HG02884 (cell line): ENCODE data around the gene ERBB2.
"Not testable (repeated sequence)": the region's sequence is repeated elsewhere in the genome, so short reads cannot be mapped to it uniquely, and the experiment has no call there.

Experiments
- ATAC-seq: cut with Tn5 transposase; IDR thresholded peaks from one replicate; pipeline ENCODE4 v1.9.1; 2021; ENCODE audit warnings: mild to moderate bottlenecking, moderate library complexity; ENCODE audit not compliant: unreplicated experiment

Gene ERBB2

DNA sequence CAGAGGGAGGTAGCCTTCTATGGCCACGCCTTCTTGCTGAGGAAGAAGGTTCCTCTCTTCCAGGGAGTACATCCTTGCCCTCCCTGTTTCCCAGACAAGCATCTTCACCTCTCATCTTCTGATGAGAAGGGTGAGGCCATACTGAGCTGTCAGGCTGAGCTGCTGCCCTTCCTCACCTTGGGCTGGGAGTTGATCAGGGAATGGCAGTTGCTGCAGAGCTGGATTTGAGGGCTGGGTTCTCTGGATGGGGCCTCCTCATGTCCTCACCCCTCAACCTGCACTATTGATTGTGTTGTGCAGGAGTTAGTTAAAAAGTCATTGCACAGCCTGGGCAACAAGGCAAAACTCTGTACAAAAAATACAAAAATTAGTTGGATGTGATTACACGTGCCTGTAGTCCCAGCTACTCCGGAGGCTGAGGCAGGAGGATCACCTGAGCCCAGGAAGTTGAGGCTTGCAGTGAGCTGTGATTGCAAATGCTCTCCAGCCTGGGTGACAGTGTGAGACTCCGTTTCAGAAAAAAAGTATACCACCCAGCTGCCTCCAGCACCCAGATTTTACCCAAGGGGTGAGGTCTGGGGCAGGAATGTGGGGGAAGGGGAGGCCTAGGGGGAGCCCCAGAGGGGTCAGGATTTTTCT, 2.0 kb downstream of the ERBB2 start:
- no peak for ATAC-seq

DNA sequence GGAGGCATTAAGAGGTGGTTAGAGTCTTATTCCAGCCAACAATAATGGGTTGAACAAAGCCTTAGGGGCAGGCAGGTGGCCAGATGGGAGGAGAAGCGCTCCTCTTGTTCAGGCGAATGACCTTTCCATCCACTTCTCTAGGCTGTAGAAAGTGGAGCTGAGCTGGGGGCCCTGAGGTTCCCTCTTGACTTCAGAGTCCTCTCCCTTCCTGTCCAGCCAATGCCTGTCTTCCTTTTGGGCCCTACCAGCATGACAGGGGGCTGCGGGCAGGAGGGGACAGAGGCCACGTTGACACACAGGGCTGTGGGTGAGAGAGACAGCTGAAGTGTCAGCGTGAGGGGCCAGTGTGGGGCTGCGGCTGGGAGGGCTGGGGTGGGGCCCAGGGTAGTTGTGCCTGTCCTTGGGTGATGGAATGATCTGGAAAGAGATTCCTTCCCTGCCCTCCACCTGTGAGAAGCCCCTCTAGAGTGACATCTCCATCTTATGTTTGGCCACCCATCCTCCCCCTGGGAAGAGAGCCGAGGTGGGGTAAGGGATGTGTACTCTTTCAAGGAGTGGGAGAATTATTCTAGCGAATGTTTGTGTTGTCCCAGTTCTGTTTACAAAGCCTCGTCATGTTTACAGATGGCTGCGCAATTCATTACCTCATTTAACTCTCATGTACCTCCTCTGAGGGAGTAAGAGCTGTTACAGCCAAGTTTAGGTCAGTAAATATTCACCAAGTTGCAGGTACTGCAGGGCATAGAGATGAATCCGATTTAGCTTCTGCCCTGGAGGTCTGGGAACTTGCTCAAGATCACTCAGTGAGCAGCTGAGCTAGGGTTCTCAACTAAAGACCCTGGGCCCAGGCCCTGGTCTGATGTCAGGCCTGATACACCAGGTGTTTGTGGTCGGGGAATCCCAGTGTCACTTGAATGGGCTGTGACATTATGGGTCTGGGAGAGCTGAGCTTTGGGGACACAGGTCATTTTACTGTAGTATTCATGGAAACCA, 3.3 kb downstream of the ERBB2 start:
- ATAC-seq: no peak

DNA sequence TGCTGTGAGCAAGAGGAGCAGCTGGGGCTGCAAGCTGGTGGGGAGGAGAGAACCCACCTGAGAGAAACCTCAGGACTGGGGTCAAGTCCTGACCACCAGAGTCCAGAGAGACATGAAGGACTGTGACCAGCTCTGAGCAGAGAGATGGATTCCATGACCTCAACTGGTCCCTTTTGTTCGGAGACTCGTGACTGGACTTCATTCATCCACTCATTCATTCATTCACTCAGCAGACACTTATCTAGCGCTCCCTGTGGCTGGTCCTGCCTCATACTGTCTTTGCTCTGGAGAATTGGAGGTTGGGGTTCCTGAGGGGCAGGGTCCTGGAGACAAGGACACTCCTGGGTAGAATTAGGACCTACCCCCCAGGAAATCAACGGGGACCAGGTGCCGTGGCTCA, 4.0 kb downstream of the ERBB2 start:
- ATAC-seq: no peak

DNA sequence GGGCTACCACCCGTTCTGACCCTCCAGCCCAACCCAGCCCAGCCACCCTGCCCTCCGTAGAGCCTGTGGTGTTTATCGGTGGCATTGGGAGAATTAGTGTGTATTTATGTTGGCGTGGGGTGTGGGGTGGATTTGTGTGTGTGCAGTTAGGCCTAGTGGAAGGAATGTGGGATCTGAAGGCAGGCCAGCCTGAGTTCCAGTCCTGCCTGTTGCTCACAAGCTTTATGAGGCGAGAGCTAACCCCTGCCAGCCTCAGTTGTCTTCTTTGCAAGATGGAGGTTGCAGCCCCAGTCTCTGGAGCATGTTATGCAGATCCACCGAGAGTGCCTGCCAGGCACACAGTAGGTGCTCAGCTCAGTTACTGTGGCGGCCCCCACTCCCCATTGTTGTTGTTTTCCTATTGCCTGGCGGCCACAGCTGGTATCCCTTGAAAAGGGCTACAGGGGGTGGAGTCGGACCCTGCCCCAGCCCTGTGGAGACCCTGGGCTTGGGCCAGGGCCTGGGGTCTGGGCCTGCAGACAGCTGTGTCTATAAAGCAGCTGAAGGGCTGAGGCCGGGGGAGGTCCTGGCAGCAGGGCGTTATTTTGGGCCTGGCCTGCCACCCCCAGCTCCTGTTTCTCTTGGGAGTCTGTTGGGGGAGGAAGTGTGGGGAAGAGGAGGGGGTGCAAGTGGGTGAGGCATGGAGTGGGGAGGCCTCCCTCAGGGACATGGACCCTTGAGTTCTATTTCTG, 5.1 kb downstream of the ERBB2 start:
- ATAC-seq: no peak

DNA sequence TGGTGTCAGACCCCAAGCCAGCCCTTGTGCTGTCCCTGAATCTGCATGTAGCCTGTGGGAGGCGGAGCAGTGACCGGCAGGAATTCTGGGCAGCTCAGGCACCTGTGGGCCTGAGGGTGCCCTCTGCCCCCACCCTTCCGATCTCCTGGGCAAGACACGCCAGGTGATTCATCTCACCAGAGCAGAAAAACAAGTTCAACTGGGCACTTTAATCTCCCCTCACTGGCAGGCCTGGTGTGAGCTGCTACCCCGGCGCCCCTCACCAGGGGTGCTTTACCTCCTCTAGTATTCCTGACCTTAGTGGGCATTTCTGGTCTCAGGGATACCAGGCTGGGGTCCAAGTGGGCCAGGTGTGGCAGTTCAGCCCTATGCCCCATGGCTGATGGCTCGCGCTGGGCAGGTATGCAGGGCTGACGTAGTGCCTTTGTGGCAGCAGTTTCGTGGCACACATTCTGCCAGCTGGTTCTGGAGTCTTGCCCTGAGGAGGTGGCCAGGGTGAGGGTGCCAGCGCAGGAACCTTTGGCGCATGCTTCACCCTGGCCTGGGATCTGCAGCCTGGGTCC, 6.0 kb downstream of the ERBB2 start:
- no peak for ATAC-seq

DNA sequence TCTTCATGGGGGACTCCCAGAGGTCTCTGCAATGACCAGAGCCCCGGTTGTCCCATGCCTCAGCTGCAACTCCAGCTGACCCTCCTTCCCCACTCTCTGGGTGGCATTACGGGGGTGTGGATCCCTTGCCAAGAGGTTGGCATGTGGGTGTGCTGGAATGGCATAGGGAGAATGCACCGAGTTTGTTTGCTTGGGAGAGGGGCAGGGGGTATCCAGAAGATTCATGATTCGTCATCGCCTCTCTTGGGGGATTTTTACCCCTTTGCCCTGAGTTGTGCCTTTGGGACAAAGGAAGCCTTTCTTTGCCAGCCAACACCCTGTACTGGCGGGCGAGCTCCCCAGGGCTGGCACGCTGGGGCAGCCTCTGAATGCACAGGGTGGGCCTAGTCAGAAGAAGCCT, 6.5 kb downstream of the ERBB2 start:
- ATAC-seq: no peak

DNA sequence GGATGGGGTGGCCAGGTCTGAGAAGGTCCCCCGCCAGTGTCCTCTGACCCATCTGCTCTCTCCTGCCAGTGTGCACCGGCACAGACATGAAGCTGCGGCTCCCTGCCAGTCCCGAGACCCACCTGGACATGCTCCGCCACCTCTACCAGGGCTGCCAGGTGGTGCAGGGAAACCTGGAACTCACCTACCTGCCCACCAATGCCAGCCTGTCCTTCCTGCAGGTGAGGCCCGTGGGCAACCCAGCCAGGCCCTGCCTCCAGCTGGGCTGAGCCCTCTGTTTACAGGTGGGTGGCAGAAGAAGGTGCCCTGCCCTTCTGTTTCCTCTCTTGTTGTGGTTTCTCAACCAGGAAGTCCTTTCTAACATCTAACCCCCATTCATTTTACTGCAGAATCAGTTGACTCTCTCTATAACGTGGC, 7.1 kb downstream of the ERBB2 start:
- ATAC-seq: no peak

DNA sequence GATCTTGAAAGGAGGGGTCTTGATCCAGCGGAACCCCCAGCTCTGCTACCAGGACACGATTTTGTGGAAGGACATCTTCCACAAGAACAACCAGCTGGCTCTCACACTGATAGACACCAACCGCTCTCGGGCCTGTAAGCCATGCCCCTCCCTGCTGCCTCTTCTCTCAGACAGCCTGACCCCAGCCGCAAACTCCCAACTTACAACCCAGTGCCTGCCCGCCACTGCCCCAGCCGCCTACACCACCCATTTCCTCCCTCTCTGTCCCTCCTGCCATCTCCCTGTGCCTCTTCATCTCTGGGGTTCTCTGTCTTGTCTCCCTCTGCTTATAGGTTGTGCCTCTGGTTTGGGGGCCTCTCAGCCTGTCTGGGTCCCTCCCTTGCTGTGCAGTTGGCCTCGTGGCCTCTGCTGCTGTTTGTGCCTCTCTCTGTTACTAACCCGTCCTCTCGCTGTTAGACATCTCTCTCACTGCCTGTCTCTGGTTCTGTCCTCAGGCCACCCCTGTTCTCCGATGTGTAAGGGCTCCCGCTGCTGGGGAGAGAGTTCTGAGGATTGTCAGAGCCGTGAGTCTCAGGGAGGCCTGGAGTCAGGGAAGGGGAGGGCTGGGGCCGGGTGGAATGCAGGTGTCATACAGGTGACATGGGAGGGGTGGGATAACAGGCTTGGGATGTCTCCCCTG, 9.6 kb downstream of the ERBB2 start:
- no peak for ATAC-seq

DNA sequence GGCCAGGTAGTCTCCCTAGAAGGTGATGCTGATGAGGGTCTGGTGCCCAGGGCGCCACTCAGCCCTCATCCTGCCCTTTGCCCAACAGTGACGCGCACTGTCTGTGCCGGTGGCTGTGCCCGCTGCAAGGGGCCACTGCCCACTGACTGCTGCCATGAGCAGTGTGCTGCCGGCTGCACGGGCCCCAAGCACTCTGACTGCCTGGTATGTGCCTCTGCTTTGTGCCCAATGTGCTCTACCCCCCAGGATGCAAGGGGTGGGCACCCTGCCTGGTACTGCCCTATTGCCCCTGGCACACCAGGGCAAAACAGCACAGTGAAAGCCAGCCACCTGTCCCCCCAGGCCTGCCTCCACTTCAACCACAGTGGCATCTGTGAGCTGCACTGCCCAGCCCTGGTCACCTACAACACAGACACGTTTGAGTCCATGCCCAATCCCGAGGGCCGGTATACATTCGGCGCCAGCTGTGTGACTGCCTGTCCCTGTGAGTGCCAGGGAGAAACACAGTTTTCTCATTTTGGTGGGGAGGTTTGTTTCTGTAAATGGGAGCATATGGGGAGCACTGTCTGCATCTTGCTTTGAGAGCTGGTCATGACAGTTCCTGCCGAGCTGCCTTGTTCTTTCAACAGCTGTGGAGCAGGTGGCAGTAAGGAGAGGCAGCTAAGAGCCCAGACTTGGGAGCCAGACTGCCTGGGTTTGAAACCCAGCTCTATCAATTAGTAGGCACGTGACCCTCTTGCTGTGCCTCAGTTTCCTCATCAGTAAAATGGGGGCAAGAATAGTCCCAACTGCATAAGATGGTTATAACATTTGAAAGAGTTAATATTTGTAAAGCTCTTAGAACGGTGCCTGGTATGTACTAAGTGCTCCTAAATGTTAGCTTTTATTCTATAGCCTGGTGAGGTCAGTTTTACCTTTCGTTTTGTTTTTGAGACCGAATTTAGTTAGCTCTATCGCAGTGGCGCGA, 10.4 kb downstream of the ERBB2 start:
- ATAC-seq: no peak

DNA sequence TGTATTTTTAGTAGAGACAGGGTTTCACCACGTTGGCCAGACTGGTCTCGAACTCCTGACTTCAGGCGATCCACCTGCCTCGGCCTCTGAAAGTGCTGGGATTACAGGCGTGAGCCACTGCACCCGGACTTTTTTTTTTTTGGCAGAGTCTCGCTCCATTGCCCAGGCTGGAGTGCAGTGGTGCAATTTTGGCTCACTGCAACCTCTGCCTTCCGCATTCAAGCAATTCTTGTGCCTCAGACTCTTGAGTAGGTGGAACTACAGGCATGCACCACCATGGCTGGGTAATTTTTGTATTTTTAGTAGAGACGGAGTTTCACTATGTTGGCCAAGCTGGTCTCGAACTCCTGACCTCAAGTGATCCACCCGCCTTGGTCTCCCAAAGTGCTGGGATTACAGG, 11.2 kb downstream of the ERBB2 start:
- ATAC-seq: not testable (repeated sequence)

DNA sequence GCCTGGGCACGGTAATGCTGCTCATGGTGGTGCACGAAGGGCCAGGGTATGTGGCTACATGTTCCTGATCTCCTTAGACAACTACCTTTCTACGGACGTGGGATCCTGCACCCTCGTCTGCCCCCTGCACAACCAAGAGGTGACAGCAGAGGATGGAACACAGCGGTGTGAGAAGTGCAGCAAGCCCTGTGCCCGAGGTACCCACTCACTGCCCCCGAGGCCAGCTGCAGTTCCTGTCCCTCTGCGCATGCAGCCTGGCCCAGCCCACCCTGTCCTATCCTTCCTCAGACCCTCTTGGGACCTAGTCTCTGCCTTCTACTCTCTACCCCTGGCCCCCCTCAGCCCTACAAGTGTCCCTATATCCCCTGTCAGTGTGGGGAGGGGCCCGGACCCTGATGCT, 12.0 kb downstream of the ERBB2 start:
- ATAC-seq: no peak

DNA sequence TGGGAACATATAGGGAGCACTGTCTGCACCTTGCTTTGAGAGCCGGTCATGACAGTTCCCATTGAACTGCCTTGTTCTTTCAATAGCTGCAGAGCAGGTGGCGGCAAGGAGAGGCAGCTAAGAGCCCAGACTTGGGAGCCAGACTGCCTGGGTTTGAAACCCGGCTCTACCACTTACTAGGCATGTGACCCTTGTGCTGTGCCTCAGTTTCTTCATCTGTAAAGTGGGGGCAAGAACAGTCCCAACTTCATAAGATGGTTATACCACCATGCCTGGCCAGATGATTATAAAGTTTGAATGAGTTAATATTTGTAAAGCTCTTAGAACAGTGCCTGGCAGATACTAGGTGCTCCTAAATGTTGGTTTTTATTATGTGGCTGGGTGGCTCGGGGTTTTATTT, 14.4 kb downstream of the ERBB2 start:
- no peak for ATAC-seq

DNA sequence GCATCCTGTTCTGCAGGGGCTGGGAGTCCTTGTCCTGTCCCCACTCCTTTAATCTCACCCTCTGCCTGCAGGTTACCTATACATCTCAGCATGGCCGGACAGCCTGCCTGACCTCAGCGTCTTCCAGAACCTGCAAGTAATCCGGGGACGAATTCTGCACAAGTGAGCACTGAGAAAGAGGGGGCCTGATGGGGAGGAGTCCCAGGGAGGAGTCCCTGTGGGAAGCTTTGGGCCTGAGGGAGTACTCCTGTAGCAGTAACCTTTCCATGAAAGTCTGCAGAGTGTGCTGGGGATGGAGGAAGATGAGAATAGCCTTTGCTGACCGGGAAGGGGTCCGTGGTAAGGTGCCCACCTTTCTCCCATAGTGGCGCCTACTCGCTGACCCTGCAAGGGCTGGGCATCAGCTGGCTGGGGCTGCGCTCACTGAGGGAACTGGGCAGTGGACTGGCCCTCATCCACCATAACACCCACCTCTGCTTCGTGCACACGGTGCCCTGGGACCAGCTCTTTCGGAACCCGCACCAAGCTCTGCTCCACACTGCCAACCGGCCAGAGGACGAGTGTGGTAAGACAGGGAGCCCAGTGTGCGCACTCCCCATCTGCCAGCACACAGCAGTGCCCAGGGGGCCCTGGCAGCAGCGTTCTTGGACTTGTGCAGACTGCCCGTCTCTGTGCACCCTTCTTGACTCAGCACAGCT, 15.7 kb downstream of the ERBB2 start:
- ATAC-seq: no peak

DNA sequence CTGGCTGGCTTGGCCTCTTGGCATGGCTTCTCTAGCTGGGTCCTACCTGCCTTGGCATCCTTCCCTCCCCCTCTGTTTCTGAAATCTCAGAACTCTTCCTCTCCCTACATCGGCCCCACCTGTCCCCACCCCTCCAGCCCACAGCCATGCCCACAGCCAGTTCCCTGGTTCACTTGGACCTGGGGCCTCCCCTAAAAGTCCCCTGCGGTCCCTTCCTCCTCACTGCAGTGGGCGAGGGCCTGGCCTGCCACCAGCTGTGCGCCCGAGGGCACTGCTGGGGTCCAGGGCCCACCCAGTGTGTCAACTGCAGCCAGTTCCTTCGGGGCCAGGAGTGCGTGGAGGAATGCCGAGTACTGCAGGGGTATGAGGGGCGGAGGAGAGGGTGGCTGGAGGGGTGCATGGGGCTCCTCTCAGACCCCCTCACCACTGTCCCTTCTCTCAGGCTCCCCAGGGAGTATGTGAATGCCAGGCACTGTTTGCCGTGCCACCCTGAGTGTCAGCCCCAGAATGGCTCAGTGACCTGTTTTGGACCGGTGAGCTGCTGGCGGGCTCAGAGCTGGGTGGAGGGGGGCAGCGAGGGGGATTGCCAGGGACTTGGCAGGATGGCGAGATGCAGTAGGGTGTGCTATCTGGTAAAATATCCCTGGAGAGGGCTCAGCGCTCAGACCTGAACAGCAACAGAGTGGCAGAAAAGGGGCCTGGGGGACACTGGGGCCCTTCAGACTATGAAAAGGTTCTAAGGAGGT, 16.4 kb downstream of the ERBB2 start:
- no peak for ATAC-seq

DNA sequence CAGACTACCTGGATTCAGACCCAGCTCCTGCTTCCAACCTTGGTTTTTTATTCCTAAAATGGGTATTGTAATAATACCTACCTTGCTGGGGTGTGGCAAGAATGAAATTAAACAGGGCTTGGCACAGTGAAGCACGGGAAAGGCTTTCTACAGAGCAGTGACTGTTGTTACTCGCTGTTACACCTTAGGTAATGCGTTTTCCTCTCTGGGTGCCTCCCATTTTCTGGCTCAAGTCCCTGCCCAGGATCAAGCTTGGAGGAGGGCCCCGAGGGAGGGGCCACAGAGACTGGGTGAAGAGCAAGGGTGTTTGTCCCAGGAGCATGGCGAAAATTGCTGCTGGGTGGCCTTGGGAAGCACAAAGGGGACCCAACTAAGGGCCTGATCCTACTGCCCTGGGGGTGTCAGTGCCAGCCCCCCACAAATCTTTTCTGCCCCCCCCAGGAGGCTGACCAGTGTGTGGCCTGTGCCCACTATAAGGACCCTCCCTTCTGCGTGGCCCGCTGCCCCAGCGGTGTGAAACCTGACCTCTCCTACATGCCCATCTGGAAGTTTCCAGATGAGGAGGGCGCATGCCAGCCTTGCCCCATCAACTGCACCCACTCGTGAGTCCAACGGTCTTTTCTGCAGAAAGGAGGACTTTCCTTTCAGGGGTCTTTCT, 17.1 kb downstream of the ERBB2 start:
- ATAC-seq: no peak

DNA sequence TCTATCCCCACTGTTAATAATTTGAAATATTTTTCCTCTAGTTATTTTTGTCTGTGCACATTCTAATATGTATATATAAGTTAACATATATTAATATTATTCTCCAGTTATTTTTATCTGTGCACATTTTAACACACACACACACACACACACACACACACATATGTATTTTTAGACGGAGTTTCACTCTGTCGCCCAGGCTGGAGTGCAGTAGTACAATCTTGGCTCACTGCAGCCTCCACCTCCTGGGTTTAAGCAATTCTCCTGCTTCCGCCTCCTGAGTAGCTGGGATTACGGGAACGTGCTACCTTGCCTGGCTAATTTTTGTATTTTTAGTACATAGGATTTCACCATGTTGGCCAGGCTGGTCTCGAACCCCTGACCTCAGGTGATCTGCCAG, 17.8 kb downstream of the ERBB2 start:
- no peak for ATAC-seq

DNA sequence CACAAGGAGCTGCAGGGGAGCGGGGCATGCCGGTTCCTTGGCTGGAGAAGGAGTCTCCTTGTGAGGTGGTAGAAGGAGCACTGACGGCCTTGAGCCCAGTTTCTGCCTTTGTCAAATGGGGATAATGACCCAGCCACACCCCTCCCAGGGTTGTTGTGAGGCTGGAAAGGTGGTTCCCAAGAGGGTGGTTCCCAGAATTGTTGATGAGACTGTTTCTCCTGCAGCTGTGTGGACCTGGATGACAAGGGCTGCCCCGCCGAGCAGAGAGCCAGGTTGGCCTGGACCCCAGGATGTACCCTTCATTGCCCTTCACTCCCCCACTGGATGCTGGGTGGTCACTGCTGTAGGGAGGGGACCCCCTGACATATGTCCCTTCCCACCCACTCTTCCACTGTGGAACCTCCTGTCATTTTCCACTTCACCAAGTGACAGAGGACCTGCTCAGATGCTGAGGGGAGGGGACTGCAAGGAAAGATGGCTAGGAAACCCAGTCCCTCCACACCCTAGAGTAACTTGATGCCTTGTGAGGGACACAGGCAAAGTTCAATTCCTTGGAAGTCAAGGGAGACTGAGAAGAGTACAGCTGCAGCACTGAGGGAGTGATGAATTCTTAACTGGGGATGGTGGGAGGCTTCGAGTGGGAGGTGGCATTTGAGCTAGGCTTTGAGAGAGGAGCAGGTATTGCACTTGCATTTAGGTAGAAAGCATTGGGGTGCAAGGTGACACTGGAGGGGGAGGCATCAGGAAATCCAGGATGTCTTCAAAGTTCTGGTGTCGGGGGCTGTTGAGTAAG, 19.9 kb downstream of the ERBB2 start:
- ATAC-seq: no peak
